Activated T-helper 1 cell treated with Interleukin-2 at 50 U/mL for 16 hours (primary cell): ENCODE measurements around the gene GPR152.
A peak's percentile ranks its signal among the peaks of the same experiment; 100 is the strongest.

Experiments used
- DNase-seq: peaks from one replicate; pipeline ENCODE4 v3.0.0-alpha.2; 2020; ENCODE audit warnings: low read depth

The GPR152 gene

DNA sequence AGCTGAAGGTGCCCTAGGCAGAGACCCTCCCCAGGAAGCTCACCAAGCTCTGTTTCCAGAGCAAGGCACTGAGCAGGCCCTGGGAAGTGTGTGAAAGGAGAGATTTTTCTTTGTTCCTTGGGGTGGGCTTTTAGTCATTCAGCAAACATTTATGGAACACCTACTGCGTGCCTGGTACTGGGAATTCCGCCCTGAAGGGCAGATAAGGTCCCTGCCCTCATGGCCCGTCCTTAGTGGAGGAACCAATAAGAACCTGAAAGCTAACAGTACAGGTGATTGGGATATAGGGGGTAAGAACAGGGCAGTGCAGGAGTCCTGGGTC, 12.6 kb upstream of the GPR152 start:
- no peak for DNase-seq

DNA sequence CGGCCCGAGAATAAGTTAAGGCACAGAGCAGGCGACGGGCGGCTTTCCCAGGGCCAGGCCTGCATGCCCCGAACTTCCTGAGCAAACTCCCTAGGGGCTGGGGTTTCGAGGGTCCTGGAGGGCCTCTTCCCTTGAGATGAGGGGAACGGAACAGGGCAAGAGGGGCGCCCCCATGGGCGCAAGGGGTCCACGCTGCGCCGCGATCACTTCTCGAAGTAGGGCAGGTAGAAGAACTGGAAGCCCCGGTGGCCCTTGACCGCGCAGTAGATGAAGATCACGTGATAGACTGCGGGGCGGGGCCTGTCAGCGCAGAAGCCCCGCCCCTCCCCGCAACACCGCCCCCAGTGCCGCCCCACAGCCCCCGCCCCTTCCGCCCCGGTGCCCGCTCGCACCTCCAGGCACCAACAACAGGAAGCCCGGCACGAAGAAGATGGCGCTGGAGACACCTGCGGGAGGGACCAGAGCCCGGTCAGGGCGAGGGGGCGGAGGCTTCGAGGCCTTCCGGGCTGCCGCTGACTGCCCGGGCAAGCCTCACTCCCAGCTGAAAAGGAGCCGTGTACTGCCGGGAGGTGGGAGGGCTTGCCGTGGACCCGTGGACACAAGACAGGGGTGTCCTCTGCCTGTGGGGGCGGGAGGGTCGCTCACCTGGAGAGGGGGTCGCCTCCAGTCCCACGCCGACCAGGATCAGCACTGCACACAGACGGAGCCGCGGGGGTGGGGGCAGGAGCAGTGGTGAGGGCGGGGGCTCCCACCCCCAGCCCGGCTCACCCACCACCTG, 12.1 kb upstream of the GPR152 start:
- peak; percentile 90 for DNase-seq

- no peak for DNase-seq
These were observed 11.3 kb upstream of the GPR152 start for GRCh38 chr11:67463680-67464410.

DNA sequence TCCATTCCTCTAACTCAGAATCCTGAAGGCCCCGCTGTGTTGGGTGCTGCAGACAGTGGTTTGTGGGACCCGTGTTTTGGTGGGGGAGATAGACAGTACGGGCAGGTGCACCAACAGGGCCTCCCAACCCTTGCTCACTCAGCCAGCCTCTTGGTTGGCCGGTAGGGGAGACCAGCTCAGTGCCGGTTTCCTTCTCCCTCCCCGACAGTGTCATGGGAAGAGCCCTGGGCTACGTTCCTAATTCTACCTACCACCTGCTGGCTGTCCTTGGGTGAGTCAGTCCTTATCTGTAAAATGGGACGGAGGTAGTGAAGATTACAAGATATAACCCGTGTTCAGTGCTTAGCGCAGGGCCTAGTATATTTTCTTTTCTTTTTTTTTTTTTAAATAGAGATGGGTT, 10.7 kb upstream of the GPR152 start:
- no peak for DNase-seq

DNA sequence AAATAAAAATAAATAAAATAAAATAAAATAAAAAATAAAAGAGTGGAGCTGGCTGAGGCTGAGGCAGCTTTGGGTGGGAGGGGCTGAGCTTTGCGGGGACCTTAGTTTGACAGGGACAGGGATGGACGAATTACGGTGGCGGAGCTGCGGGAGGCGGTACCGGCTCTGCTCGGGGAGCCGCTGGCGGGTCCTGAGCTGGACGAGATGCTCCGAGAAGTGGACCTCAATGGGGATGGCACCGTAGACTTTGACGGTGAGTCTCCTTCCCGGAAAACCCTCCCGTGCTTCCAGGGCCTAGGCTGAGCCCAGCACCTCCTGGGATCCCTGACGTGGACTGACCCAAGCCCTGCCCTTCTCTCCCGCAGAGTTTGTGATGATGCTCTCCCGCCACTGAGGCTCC, 5.7 kb upstream of the GPR152 start:
- no peak for DNase-seq

DNA sequence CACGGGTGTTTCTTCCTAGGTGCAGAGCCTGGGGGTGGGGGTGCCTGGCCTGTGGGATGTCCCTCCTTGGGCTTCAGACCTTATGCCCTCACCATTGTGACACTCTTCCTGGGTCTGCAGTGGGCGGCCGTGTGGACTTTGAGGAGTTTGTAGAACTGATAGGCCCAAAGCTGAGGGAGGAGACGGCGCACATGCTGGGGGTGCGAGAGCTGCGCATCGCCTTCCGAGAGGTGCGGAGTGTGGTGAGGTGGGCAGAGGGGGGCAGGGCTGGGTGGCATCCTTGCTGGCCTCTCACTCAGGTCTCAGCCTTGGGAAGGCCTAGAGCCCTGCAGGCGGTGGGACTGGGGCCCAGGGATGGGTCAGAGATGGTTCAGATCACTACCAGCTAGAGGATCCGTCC, 4.9 kb upstream of the GPR152 start:
- no peak for DNase-seq

- DNase-seq = no peak
These were observed 3.7 kb upstream of the GPR152 start for GRCh38 chr11:67456068-67456705.

GRCh38 chr11:67455054-67455453, 2.5 kb upstream of the GPR152 start, which contains the start of gene CABP4:
Gene CABP4 (plus strand): TSS chr11:67455354. CDS start chr11:67455424, 70 bp downstream.
- DNase-seq = no peak

DNA sequence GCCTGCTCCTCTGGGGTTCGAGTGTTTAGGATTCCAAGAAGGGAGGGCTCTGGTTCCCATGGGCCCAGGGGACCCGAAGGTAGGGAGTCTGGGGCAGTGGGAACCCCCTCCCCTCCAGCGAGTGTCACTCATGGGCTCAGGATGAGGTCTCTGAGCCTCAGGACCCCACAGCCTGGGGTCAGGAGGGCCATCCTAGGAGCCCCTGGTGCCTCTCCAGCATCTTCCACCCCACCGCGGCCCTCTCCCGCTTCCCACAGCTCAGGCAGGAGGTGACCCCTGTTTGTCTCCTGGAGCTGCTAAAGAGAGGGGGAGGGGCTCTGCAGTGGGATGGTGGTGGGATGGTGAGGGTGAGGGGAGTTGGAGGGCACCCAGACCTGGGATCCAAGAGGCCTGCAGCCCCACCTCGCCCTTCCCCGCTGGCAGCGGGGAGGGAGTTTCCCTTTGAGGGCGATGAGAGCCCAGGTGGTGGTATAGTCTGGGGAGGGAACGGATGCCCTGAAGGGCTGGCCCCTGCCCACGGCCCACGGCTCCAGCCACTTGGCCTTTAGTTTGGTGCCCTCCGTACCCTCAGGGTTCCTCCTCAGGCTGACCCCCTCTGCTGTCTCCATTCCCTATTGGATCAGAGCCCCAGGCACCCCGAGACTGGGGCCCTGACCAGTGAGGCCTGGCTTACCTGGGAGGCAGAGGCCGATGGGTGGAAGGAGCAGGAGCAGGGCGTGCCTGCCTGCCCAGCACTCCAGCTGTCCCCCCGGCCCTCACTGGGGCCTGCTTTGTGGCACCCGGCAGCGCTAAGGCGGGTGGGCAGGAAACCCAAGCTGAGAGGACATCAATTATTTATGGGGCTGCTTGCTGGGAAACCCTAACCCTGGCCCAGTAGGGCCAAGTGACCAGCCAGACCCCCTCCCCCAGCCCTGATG, 1.5 kb upstream of the GPR152 start:
- DNase-seq = no peak

DNA sequence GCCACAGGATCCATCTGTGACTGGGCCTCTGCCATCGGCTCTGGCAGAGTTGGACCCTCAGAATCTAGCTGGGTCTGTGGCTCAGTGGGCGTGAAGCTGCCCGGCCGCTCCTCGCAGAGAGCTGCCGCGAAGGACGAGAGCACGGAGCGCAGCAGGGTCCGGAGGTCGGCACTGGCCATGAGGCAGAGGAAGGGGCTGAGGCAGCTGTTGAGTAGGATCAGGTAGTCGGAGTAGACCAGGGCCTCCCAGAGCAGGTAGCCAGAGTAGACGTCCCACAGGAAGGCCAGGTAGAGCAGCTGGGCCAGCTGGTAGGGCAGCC, 912 bp downstream of the GPR152 start:
- no peak for DNase-seq

DNA sequence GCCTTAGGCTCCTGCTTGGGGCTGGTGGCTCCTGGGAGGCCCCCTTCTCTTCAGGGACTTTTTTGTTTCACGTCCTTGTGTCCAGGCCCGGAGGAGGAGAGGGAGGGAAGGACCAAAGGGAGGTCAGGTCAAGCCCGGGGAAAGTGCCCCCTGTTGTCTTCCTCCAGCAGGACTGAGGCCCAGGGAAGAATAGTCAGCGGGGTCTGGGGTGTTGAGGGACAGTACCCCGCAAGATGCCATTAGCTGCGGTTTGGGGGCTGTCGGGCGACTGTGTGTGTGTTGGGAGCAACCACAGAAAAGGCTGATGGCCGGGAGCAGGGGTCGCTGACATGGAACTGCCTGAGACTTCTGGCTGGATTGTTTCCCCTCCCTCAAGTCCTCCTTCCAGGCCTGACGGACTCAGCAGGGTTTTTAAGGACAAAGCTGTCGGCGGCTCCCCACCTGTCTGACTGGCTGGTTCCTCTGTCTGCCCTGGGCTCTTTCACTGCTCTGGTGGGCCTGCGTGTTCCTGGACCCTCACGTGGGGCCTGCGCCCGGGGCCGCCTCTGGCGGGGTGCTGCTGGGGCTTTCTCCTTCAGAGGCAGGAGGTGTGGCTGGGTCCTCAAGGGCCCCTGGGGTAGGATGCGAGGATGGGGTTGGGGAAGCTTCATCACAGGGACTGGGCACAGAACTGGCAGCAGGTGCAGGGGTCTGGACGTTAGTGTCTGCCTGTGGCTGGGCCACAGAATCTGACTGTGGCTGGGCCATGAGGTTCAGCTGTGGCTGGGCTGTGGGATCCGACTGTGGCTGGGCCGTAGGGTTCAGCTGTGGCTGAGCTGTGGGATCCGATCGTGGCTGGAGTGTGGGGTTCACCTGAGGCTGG, 1.5 kb downstream of the GPR152 start:
- DNase-seq = no peak

DNA sequence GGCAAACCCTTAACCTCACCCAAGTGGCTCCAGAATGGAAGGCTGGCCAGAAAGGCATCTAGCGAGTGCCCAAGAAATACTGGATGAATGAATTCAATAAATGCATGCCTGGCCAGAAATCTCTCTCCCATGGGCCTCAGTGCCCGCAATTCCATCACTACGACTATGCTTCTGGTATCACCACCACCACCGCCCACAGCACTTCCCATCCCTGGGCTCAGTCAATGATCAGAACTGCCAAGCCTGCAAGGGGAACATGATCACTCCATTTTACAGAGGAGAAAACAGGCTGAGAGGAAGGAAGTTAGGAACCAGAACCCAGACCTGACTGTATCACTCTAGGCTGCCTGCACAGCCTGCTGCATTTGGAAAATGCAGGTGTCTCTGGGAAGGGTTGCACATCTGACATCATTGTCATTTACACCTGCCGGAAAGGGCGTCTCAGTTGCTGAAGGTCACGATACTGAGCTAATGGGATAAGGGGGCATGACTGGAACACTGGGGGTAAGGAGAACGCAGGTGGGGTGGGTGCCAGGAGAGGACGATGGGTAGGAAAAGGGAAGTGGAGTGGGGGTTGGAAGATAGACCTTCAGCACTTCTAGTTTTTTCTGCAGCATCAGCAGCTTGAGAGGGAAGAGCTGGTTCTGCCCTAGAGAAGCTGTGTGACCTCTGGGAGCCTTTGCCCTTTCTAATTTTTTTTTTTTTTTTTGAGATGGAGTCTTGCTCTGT, 3.2 kb downstream of the GPR152 start:
- no peak for DNase-seq

DNA sequence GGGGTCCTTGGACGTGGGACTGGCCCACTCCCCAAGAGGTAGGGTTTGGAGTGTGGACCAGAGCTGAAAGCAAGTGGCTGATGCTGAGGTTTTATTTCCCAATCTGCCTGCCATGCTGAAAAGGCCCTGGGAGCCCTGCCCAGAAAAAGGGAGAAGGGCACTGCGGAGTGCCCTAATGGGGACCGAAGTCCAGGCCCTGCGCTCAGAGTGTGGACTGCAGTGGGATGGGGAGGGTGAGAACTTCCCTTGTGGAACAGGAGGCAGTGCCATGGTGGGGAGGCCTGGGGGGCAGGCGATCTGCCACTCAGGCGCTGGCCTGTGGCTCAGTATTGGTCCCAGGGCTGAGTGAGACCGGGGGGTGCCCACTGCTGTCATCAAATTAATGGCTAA, 4.3 kb downstream of the GPR152 start:
- no peak for DNase-seq

DNA sequence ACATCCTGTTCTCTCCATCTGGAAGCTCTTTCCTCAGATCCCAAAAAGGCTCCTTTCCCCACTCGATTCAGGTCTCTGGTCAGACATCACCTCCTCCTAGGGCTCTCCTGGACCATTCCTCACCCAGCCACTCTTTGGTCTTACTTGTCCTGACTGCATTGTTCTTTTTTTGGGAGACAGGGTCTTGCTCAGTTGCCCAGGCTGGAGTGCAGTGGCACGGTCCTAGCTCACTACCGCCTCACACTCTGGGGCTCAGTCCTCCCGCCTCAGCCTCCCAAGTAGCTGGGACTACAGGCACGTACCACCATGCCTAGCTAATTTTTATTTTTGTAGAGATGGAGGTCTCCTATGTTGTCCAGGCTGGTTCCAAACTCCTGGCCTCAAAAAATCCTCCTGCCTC, 7.0 kb downstream of the GPR152 start:
- no peak for DNase-seq

GRCh38 chr11:67442504-67443404, 9.8 kb downstream of the GPR152 start:
- no peak for DNase-seq

- no peak for DNase-seq
These were observed 10.7 kb downstream of the GPR152 start for GRCh38 chr11:67441731-67442351.

DNA sequence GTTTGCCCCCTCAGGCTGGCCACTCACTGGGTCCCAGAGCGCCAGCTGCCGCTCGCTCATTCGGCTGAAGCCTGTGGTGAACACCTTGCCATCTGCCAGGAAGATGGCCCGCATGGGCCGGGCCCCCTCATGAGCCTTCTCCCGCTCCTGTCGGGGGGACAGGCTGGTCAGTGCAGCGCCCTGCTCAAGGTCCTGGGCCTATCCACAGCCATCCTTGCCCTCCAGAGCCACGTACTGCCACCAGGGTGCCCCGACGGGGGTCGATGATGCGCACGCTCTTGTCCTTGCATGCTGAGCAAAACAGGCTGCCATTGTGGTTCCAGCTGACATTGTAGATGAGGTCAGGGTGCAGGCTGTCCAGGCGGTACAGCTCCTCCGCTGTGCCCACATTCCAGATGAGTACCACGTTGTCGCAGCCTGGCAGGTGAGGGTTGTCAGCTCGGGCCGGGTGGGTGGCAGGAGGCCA, 11.4 kb downstream of the GPR152 start:
- no peak for DNase-seq

- no peak for DNase-seq
These were observed 12.1 kb downstream of the GPR152 start for GRCh38 chr11:67440229-67441097.
